Measurements from ENCODE around the gene XXYLT1. TPM values are rescaled to one million over a fixed set of nuclear protein-coding genes. Genes with fewer than 3 reads are reported as not detected.
"Not testable (repeated sequence)": the region's sequence is repeated elsewhere in the genome, so short reads cannot be mapped to it uniquely, and the experiment has no call there.

The XXYLT1 gene
- total RNA-seq, 8 experiments from 2014 or later: 8.7 to 35.9 (median 16.1) TPM

- Histone ChIP-seq H3K4me3 (no peak overlapping the region), H3K4me1 (replicated peaks in 1 of 2) (peaks cover 29 to 34% of the 10 kb centered on the region in 2 donors), H3K27ac (no peak overlapping the region)
- WGBS, 10 experiments: 72 to 100% (median 90%) methylated on average over 1 to 5 of the region's 13 CpGs
- ATAC-seq (replicated peaks in 6 of 8): no peak
- in situ Hi-C loops (cut with MboI; ENCODE audit: low pct_unique_long_range_greater_than_20kb in 2 of 9, low sequenced_read_pairs in 9 of 9, unreplicated experiment in 9 of 9): no loop called here
Measured at GRCh38 chr3:195096484-195097330, 174.3 kb downstream of the XXYLT1 start.

- 38 to 100% (median 90%) methylated on average over 1 to 8 of the region's 11 CpGs; no CpG with 5 or more reads in 3 of the 10 experiments for WGBS, 10 experiments
- in situ Hi-C loops (cut with MboI; ENCODE audit: low pct_unique_long_range_greater_than_20kb in 2 of 9, low sequenced_read_pairs in 9 of 9, unreplicated experiment in 9 of 9): no loop called here
- ATAC-seq (replicated peaks in 6 of 8): peak in 1 of 8 experiments; percentile 7
- Histone ChIP-seq H3K4me3 (no peak overlapping the region), H3K27ac (no peak overlapping the region), H3K4me1 (replicated peaks in 1 of 2) (peaks cover 29 to 33% of the 10 kb centered on the region in 2 donors)
Measured at GRCh38 chr3:195096053-195096452, 174.9 kb downstream of the XXYLT1 start.

GRCh38 chr3:195095704-195096036 lies 175.3 kb downstream of the XXYLT1 start:
- peak in 4 of 8 experiments; percentile 5 to 39 (median 30) for ATAC-seq (replicated peaks in 6 of 8)
- Histone ChIP-seq H3K4me3 (no peak overlapping the region), H3K27ac (peak overlapping the region in 1 of 2 donors; percentile 11), H3K4me1 (replicated peaks in 1 of 2) (peaks cover 29% of the 10 kb centered on the region in 2 donors)
- WGBS, 10 experiments: 57 to 89% (median 73%) methylated on average over 2 to 3 of the region's 7 CpGs; no CpG with 5 or more reads in 6 of the 10 experiments
- in situ Hi-C loops (cut with MboI; ENCODE audit: low pct_unique_long_range_greater_than_20kb in 2 of 9, low sequenced_read_pairs in 9 of 9, unreplicated experiment in 9 of 9): no loop called here

GRCh38 chr3:195095035-195095703 lies 175.8 kb downstream of the XXYLT1 start:
- 40 to 100% (median 76%) methylated on average over 1 to 13 of the region's 19 CpGs for WGBS, 10 experiments
- peak in 6 of 8 experiments; percentile 47 to 92 (median 88) for ATAC-seq (replicated peaks in 6 of 8)
- peaks cover 29% of the 10 kb centered on the region in 2 donors for H3K4me1 ChIP-seq (replicated peaks in 1 of 2)
- H3K4me3 ChIP-seq: no peak overlapping the region
- in situ Hi-C loops (cut with MboI; ENCODE audit: low pct_unique_long_range_greater_than_20kb in 2 of 9, low sequenced_read_pairs in 9 of 9, unreplicated experiment in 9 of 9): no loop called here
- peak overlapping the region in 1 of 2 donors; percentile 39 for H3K27ac ChIP-seq

GRCh38 chr3:195094191-195094921 lies 176.6 kb downstream of the XXYLT1 start:
- Histone ChIP-seq H3K4me3 (no peak overlapping the region), H3K4me1 (replicated peaks in 1 of 2) (peaks cover 29% of the 10 kb centered on the region in 2 donors), H3K27ac (peak overlapping the region in 1 of 2 donors; percentile 39)
- in situ Hi-C loops (cut with MboI; ENCODE audit: low pct_unique_long_range_greater_than_20kb in 2 of 9, low sequenced_read_pairs in 9 of 9, unreplicated experiment in 9 of 9): no loop called here
- peak in 7 of 8 experiments; percentile 18 to 77 (median 42) for ATAC-seq (replicated peaks in 6 of 8)
- WGBS, 10 experiments: 81 to 100% (median 87%) methylated on average over 2 to 8 of the region's 32 CpGs; no CpG with 5 or more reads in 5 of the 10 experiments

GRCh38 chr3:195093731-195094130 lies 177.2 kb downstream of the XXYLT1 start:
- 65 to 100% (median 88%) methylated on average over 1 to 3 of the region's 9 CpGs; no CpG with 5 or more reads in 7 of the 10 experiments for WGBS, 10 experiments
- Histone ChIP-seq H3K4me3 (no peak overlapping the region), H3K27ac (no peak overlapping the region), H3K4me1 (replicated peaks in 1 of 2) (peaks cover 29% of the 10 kb centered on the region in 2 donors)
- no peak for ATAC-seq (replicated peaks in 6 of 8)
- in situ Hi-C loops (cut with MboI; ENCODE audit: low pct_unique_long_range_greater_than_20kb in 2 of 9, low sequenced_read_pairs in 9 of 9, unreplicated experiment in 9 of 9): no loop called here

- Histone ChIP-seq H3K27ac (peak overlapping the region in 1 of 2 donors; percentile 53), H3K4me3 (peak overlapping the region; percentile 3 to 34 (median 27)), H3K4me1 (replicated peaks in 1 of 2) (peaks cover 14 to 15% of the 10 kb centered on the region in 2 donors)
- ATAC-seq (replicated peaks in 6 of 8); in situ Hi-C loops (cut with MboI; ENCODE audit: low pct_unique_long_range_greater_than_20kb in 2 of 9, low sequenced_read_pairs in 9 of 9, unreplicated experiment in 9 of 9): not testable (repeated sequence)
- 20% methylated on average over 1 of the region's 25 CpGs; no CpG with 5 or more reads in 9 of the 10 experiments for WGBS, 10 experiments
Measured at GRCh38 chr3:195087840-195088601, 182.9 kb downstream of the XXYLT1 start.

- 44 to 100% (median 74%) methylated on average over 2 to 4 of the region's 7 CpGs; no CpG with 5 or more reads in 5 of the 10 experiments for WGBS, 10 experiments
- peak in 6 of 8 experiments; percentile 52 to 84 (median 74) for ATAC-seq (replicated peaks in 6 of 8)
- Histone ChIP-seq H3K27ac (peak overlapping the region in 1 of 2 donors; percentile 53), H3K4me1 (replicated peaks in 1 of 2) (peaks cover 14 to 15% of the 10 kb centered on the region in 2 donors), H3K4me3 (peak overlapping the region in 3 of 5 donors; percentile 27 to 34 (median 31))
- in situ Hi-C loops (cut with MboI; ENCODE audit: low pct_unique_long_range_greater_than_20kb in 2 of 9, low sequenced_read_pairs in 9 of 9, unreplicated experiment in 9 of 9): no loop called here
Measured at GRCh38 chr3:195087328-195087727, 183.6 kb downstream of the XXYLT1 start.

- ATAC-seq (replicated peaks in 6 of 8): peak in 3 of 8 experiments; percentile 7 to 32 (median 11)
- H3K27ac ChIP-seq: no peak overlapping the region
Measured at GRCh38 chr3:195086885-195087284, 184.1 kb downstream of the XXYLT1 start.

GRCh38 chr3:195086341-195086740 lies 184.6 kb downstream of the XXYLT1 start:
- peak in 2 of 8 experiments; percentile 9 to 25 for ATAC-seq (replicated peaks in 6 of 8)
- Histone ChIP-seq H3K4me3 (no peak overlapping the region), H3K27ac (no peak overlapping the region), H3K4me1 (replicated peaks in 1 of 2) (peaks cover 14 to 15% of the 10 kb centered on the region in 2 donors)
- in situ Hi-C loops (cut with MboI; ENCODE audit: low pct_unique_long_range_greater_than_20kb in 2 of 9, low sequenced_read_pairs in 9 of 9, unreplicated experiment in 9 of 9): no loop called here
- 60 to 100% (median 82%) methylated on average over 1 to 3 of the region's 4 CpGs; no CpG with 5 or more reads in 4 of the 10 experiments for WGBS, 10 experiments

More at GRCh38 chr3:195086885-195087284, 184.1 kb downstream of the XXYLT1 start:
- in situ Hi-C loops (cut with MboI; ENCODE audit: low pct_unique_long_range_greater_than_20kb in 2 of 9, low sequenced_read_pairs in 9 of 9, unreplicated experiment in 9 of 9): no loop called here
- Histone ChIP-seq H3K4me3 (no peak overlapping the region), H3K4me1 (replicated peaks in 1 of 2) (peaks cover 14 to 15% of the 10 kb centered on the region in 2 donors)
- 0 to 93% (median 76%) methylated on average over 1 to 6 of the region's 13 CpGs; no CpG with 5 or more reads in 7 of the 10 experiments for WGBS, 10 experiments

- ATAC-seq (replicated peaks in 6 of 8): no peak
- H3K27ac ChIP-seq: no peak overlapping the region
- WGBS, 10 experiments: 89 to 100% (median 100%) methylated on average over 2 to 3 of the region's 21 CpGs; no CpG with 5 or more reads in 7 of the 10 experiments
- H3K4me1 ChIP-seq (replicated peaks in 1 of 2): peaks cover 15 to 16% of the 10 kb centered on the region in 2 donors
- in situ Hi-C loops (cut with MboI; ENCODE audit: low pct_unique_long_range_greater_than_20kb in 2 of 9, low sequenced_read_pairs in 9 of 9, unreplicated experiment in 9 of 9): no loop called here
- no peak overlapping the region for H3K4me3 ChIP-seq
Measured at GRCh38 chr3:195085356-195086130, 185.4 kb downstream of the XXYLT1 start.

Measured in motor neuron (in vitro differentiated cells).